Smooth muscle cell (in vitro differentiated cells): ENCODE results near the gene TMEM178B. TPM values are rescaled to one million over a fixed set of nuclear protein-coding genes. Genes with fewer than 3 reads are reported as not detected.

Source experiments
- DNase-seq: peaks from one replicate; lab custom pipeline; 2025; ENCODE audit not compliant: unreplicated experiment; lab: John Stamatoyannopoulos, UW
- H2AFZ ChIP-seq: fragments of 200-600 bp; sonication (generic); 2 replicates; pipeline ENCODE4 v1.6.0; 2016; ENCODE audit warnings: antibody characterized with exemption, low read depth, mild to moderate bottlenecking
- H3F3A ChIP-seq: fragments of 200-600 bp; sonication (generic); 2 replicates; pipeline ENCODE4 v1.6.0; 2017; ENCODE audit warnings: antibody characterized with exemption, low read depth
- H3K27ac ChIP-seq: fragments of 200-600 bp; sonication (generic); 2 replicates; pipeline ENCODE4 v1.5.1; 2016; ENCODE audit warnings: low read depth, mild to moderate bottlenecking
- H3K27me3 ChIP-seq: fragments of 200-600 bp; sonication (generic); 2 replicates; pipeline ENCODE4 v1.6.1; 2016; ENCODE audit warnings: low read depth, mild to moderate bottlenecking
- H3K36me3 ChIP-seq: fragments of 200-600 bp; sonication (generic); 2 replicates; pipeline ENCODE4 v1.5.1; 2016; ENCODE audit warnings: low read depth
- H3K4me1 ChIP-seq: fragments of 200-600 bp; sonication (generic); 2 replicates; pipeline ENCODE4 v1.5.1; 2016; ENCODE audit warnings: low read depth
- H3K4me2 ChIP-seq: fragments of 200-600 bp; sonication (generic); 2 replicates; pipeline ENCODE4 v1.6.0; 2016; ENCODE audit warnings: mild to moderate bottlenecking
- H3K4me3 ChIP-seq: fragments of 200-600 bp; sonication (generic); 2 replicates; pipeline ENCODE4 v1.5.1; 2016; ENCODE audit warnings: mild to moderate bottlenecking
- H3K79me2 ChIP-seq: fragments of 200-600 bp; sonication (generic); 2 replicates; pipeline ENCODE4 v1.6.0; 2016; ENCODE audit warnings: low read depth, mild to moderate bottlenecking
- H3K9ac ChIP-seq: fragments of 200-600 bp; sonication (generic); 2 replicates; pipeline ENCODE4 v1.6.0; 2016; ENCODE audit warnings: low read depth
- H3K9me3 ChIP-seq: fragments of 200-600 bp; sonication (generic); replicated peaks from 2 replicates; pipeline ENCODE4 v1.5.1; 2016; ENCODE audit warnings: low read depth
- H4K20me1 ChIP-seq: fragments of 200-600 bp; sonication (generic); 2 replicates; pipeline ENCODE4 v1.6.0; 2016; ENCODE audit warnings: low read depth
- CTCF ChIP-seq: fragments of 200-600 bp; sonication (generic); IDR thresholded peaks from 2 replicates; pipeline ENCODE4 v1.5.1; 2017; ENCODE audit warnings: borderline replicate concordance, mild to moderate bottlenecking, antibody characterized with exemption; ENCODE audit not compliant: insufficient read depth, poor library complexity, severe bottlenecking
- WGBS: methylation state at CpG from one replicate; pipeline ENCODE4 v1.1.7; 2016; ENCODE audit warnings: low lambda C conversion rate; 5-methylcytosine and 5-hydroxymethylcytosine counted together
- polyA plus RNA-seq: library from polyadenylated mRNA; unstranded; fragments of >200 nt; fragmentation: Nextera tagmentation; extraction: Ambion mirVana; gene quantifications from 2 replicates; pipeline ENCODE4 v1.2.1, GENCODE V29; 2016
- total RNA-seq: library from RNA; depleted of rRNA; stranded (reverse); fragments of >200 nt; gene quantifications from 2 replicates; pipeline ENCODE4 v1.2.3, GENCODE V29; 2014

TMEM178B gene
- total and polyA plus RNA-seq, 2 experiments from 2014 or later: 0.72 TPM; not detected in 1

- DNase-seq: no peak
- H3K79me2 ChIP-seq: no peaks in the 10 kb centered on the region
- no peak overlapping the region for H2AFZ ChIP-seq
- no peaks in the 10 kb centered on the region for H4K20me1 ChIP-seq
- H3K4me1 ChIP-seq: no peaks in the 10 kb centered on the region
- H3K4me2 ChIP-seq: no peak overlapping the region
- no peaks in the 10 kb centered on the region for H3K27me3 ChIP-seq
- no peak for TF ChIP-seq CTCF
- WGBS: 81% methylated on average over 14 of the region's 14 CpGs
- H3K36me3 ChIP-seq: no peaks in the 10 kb centered on the region
- no peak overlapping the region for H3K4me3 ChIP-seq
- no peak overlapping the region for H3K9ac ChIP-seq
- H3F3A ChIP-seq: no peaks in the 10 kb centered on the region
- no peaks in the 10 kb centered on the region for H3K9me3 ChIP-seq
- H3K27ac ChIP-seq: no peak overlapping the region
Observed at GRCh38 chr7:141387521-141388217, 313.8 kb downstream of the TMEM178B start.

GRCh38 chr7:141389140-141389796, 315.4 kb downstream of the TMEM178B start:
- 93% methylated on average over 6 of the region's 6 CpGs for WGBS
- no peak for DNase-seq
- Histone ChIP-seq H3K4me1 (no peaks in the 10 kb centered on the region), H3K4me3 (no peak overlapping the region), H3K36me3 (no peaks in the 10 kb centered on the region), H3F3A (no peaks in the 10 kb centered on the region), H2AFZ (no peak overlapping the region), H3K4me2 (no peak overlapping the region), H3K9me3 (no peaks in the 10 kb centered on the region), H4K20me1 (no peaks in the 10 kb centered on the region), H3K79me2 (no peaks in the 10 kb centered on the region), H3K9ac (no peak overlapping the region), H3K27me3 (no peaks in the 10 kb centered on the region), H3K27ac (no peak overlapping the region)
- TF ChIP-seq CTCF: no peak

- H3F3A ChIP-seq: no peaks in the 10 kb centered on the region
- H3K27ac ChIP-seq: no peak overlapping the region
- H3K4me3 ChIP-seq: no peak overlapping the region
- H4K20me1 ChIP-seq: no peaks in the 10 kb centered on the region
- no peak overlapping the region for H3K4me2 ChIP-seq
- no peaks in the 10 kb centered on the region for H3K9me3 ChIP-seq
- TF ChIP-seq CTCF: no peak
- H2AFZ ChIP-seq: no peak overlapping the region
- H3K36me3 ChIP-seq: no peaks in the 10 kb centered on the region
- no peaks in the 10 kb centered on the region for H3K4me1 ChIP-seq
- no peaks in the 10 kb centered on the region for H3K79me2 ChIP-seq
- H3K27me3 ChIP-seq: no peaks in the 10 kb centered on the region
- no peak overlapping the region for H3K9ac ChIP-seq
- no peak for DNase-seq
- 84% methylated on average over 6 of the region's 6 CpGs for WGBS
Observed at GRCh38 chr7:141390339-141390738, 316.5 kb downstream of the TMEM178B start.
